K562 (cell line): ENCODE measurements around the gene UBE2H. TPM values are rescaled to one million over a fixed set of nuclear protein-coding genes. Genes with fewer than 3 reads are reported as not detected.
A peak's percentile ranks its signal among the peaks of the same experiment; 100 is the strongest.

Experiments
- ATAC-seq: fragments of 200-7000 bp; cut with Tn5 transposase; 3 replicates; pipeline ENCODE4 v1.9.1; 2020; ENCODE audit warnings: moderate library complexity
- BruUV-seq: library from RNA; stranded (reverse); fragments of 400-500 nt; replicated peaks from 2 replicates; lab custom pipeline; 2021; lab: Mats Ljungman, UMichigan
- CTCF ChIA-PET: fragments of 300-600 bp; formaldehyde crosslinking; extraction: SDS; loops from one replicate; lab custom pipeline; 2021; ENCODE audit warnings: low intra/inter-chr PET ratio; lab: Yijun Ruan, JAX
- POLR2A ChIA-PET: fragments of 300-600, 350-650 bp; sonication (Branson Sonifier 250); formaldehyde crosslinking; extraction: SDS; loops from one replicate; lab custom pipeline; 2021; ENCODE audit warnings: antibody characterized with exemption, inconsistent platforms; lab: Yijun Ruan, JAX
- DNase-seq, 4 experiments: peaks; one replicate each; pipeline versions ENCODE4 v3.0.0 to v3.0.0-alpha.2; 2011 to 2018; ENCODE audit warnings: low spot score in 3 of 4, mixed read lengths in 3 of 4; ENCODE audit errors: extremely low read depth in 1 of 4
- FAIRE-seq: peaks from 2 replicates; lab custom pipeline; 2011; peaks lifted over from hg19 to GRCh38; lab: Jason Lieb, UNC
- H2AFZ ChIP-seq: 2 replicates; pipeline ENCODE4 v1.6.0; 2011; ENCODE audit warnings: low read depth, low read length, control low read depth, inconsistent platforms
- H3K27ac ChIP-seq: fragments of 200-600 bp; 3 replicates; pipeline ENCODE4 v1.8.0; 2011; ENCODE audit warnings: low read depth, mild to moderate bottlenecking, control low read depth, inconsistent platforms, low read length, moderate library complexity, mixed read lengths; ENCODE audit errors: extremely low read depth
- H3K27me3 ChIP-seq, 2 experiments: fragments of 300-600 bp in 1 of 2; 2 replicates in 1 of 2; 3 replicates in 1 of 2; pipeline versions ENCODE4 v1.6.0 to v1.8.0; 2011; ENCODE audit warnings: inconsistent platforms in 2 of 2, low read length in 2 of 2, mild to moderate bottlenecking in 1 of 2, mixed read lengths in 1 of 2, moderate library complexity in 1 of 2; ENCODE audit not compliant: control insufficient read depth in 2 of 2, insufficient read depth in 2 of 2
- H3K36me3 ChIP-seq: fragments of 300-600 bp; 3 replicates; pipeline ENCODE4 v1.8.0; 2011; ENCODE audit warnings: mild to moderate bottlenecking, low read length, inconsistent platforms; ENCODE audit not compliant: control insufficient read depth, insufficient read depth
- H3K4me1 ChIP-seq, 2 experiments: fragments of 200-600 bp in 1 of 2; replicated peaks in 1 of 2; 2 replicates in 1 of 2; 3 replicates in 1 of 2; pipeline versions ENCODE4 v1.5.1 to v1.8.0; 2011; ENCODE audit warnings: inconsistent platforms in 2 of 2, low read length in 2 of 2, mild to moderate bottlenecking in 1 of 2, mixed read lengths in 1 of 2, moderate library complexity in 1 of 2; ENCODE audit not compliant: control insufficient read depth in 2 of 2, insufficient read depth in 2 of 2
- H3K4me2 ChIP-seq: 2 replicates; pipeline ENCODE4 v1.6.1; 2011; ENCODE audit warnings: low read length, control low read depth, inconsistent platforms, mixed read lengths; ENCODE audit not compliant: insufficient read depth
- H3K4me3 ChIP-seq: fragments of 200-600 bp; sonication (generic), shearing (Covaris generic); 2 replicates; pipeline ENCODE4 v1.5.1; 2016; ENCODE audit warnings: control low read depth, inconsistent platforms
- H3K79me2 ChIP-seq: fragments of 200-600 bp; 3 replicates; pipeline ENCODE4 v1.8.0; 2011; ENCODE audit warnings: low read length, inconsistent platforms; ENCODE audit not compliant: control insufficient read depth, insufficient read depth
- H3K9ac ChIP-seq, 2 experiments: 2 replicates each; pipeline versions ENCODE4 v1.6.0 to v1.6.1; 2011; ENCODE audit warnings: low read depth in 2 of 2, low read length in 2 of 2, control low read depth in 1 of 2, inconsistent platforms in 1 of 2, mild to moderate bottlenecking in 1 of 2, mixed read lengths in 1 of 2; ENCODE audit not compliant: insufficient read depth in 1 of 2
- H3K9me1 ChIP-seq: one replicate; pipeline ENCODE4 v1.6.0; 2011; ENCODE audit warnings: inconsistent platforms, mild to moderate bottlenecking, low read length, moderate library complexity; ENCODE audit not compliant: control insufficient read depth, insufficient read depth
- H3K9me3 ChIP-seq: replicated peaks from 2 replicates; pipeline ENCODE4 v1.5.1; 2011; ENCODE audit warnings: low read depth, low read length, inconsistent platforms; ENCODE audit not compliant: control insufficient read depth, insufficient read depth
- H4K20me1 ChIP-seq: replicated peaks from 2 replicates; pipeline ENCODE4 v1.6.1; 2011; ENCODE audit warnings: low read length, inconsistent platforms, mixed read lengths; ENCODE audit not compliant: control insufficient read depth, insufficient read depth
- KDM1A ChIP-seq, 2 experiments: fragments of 450-650 bp; IDR thresholded peaks; 2 replicates each; pipeline ENCODE4 v1.6.1; 2016; ENCODE audit warnings: mild to moderate bottlenecking in 2 of 2
- PCBP1 ChIP-seq: fragments of 200-400 bp; formaldehyde crosslinking; IDR thresholded peaks from 2 replicates; pipeline ENCODE4 v1.6.1; 2018; ENCODE audit warnings: mild to moderate bottlenecking, low read depth, low read length; ENCODE audit not compliant: poor library complexity, severe bottlenecking
- POLR2H ChIP-seq: IDR thresholded peaks from 2 replicates; pipeline ENCODE4 v1.6.1; 2016; ENCODE audit warnings: missing genetic modification characterization, low read depth, mild to moderate bottlenecking, control low read depth, missing compliant biosample characterization, moderate library complexity
- TARDBP ChIP-seq: fragments of 450-650 bp; IDR thresholded peaks from 2 replicates; pipeline ENCODE4 v1.6.1; 2016
- ZNF232 ChIP-seq: sonication (generic); formaldehyde crosslinking; IDR thresholded peaks from 2 replicates; pipeline ENCODE4 v1.8.0; 2022; ENCODE audit warnings: mild to moderate bottlenecking, missing genetic modification reagents
- ZNF77 ChIP-seq: fragments of 250-450 bp; sonication (Bioruptor Pico); IDR thresholded peaks from 2 replicates; pipeline ENCODE4 v1.5.0; 2020
- WGBS: fragments of 100-300 bp; shearing (Covaris generic); methylation state at CpG from one replicate; pipeline ENCODE4 v1.1.6; 2016; ENCODE audit warnings: low coverage, mixed read lengths; ENCODE audit not compliant: insufficient coverage; ENCODE audit errors: missing lambda C conversion rate; 5-methylcytosine and 5-hydroxymethylcytosine counted together
- in situ Hi-C: fragments of 300-500 bp; cut with MboI; formaldehyde crosslinking; loops from 4 replicates; pipeline ENCODE4 v1.15.0; 2018; ENCODE audit warnings: inconsistent platforms, mixed read lengths
- intact Hi-C: fragments of 100-400 bp; cut with micrococcal nuclease; formaldehyde crosslinking; loops from 2 replicates; pipeline ENCODE4 v1.14.2; 2022
- polyA plus RNA-seq, 8 experiments: library from polyadenylated mRNA; depleted of rRNA in 4 of 8; stranded (reverse) in 5 of 8; unstranded in 3 of 8; fragments of >200 nt; fragmentation: Nextera tagmentation in 2 of 8; fragmentation: Illumina TruSeq in 1 of 8; extraction: Ambion mirVana in 2 of 8; extraction: Trizol in 1 of 8; gene quantifications; 2 replicates each; pipeline versions ENCODE4 v1.2.1 to v1.2.3, GENCODE V29; 2011 to 2014; ENCODE audit warnings: inconsistent platforms in 1 of 8, missing spikeins in 1 of 8
- total RNA-seq, 7 experiments: library from RNA; depleted of rRNA in 6 of 7; stranded (reverse); fragments of >200 nt in 6 of 7; fragmentation: Illumina TruSeq in 2 of 7; extraction: Trizol in 2 of 7; gene quantifications; 2 replicates each; pipeline versions ENCODE4 v1.2.1 to v1.2.3, GENCODE V29; 2011 to 2021; ENCODE audit warnings: low replicate concordance in 1 of 7
- TF ChIP-seq, protein P1 (sequence below), 3 experiments: IDR thresholded peaks in 2 of 3; conservative IDR thresholded peaks in 1 of 3; 2 replicates each; pipeline ENCODE4 v1.5.1; 2011 to 2012; ENCODE audit warnings: low read length in 3 of 3, mild to moderate bottlenecking in 3 of 3, control low read depth in 2 of 3, improper control_type of control experiment in 1 of 3, inconsistent platforms in 1 of 3, low read depth in 1 of 3, mixed read lengths in 1 of 3, moderate library complexity in 1 of 3; ENCODE audit not compliant: insufficient read depth in 2 of 3
- TF ChIP-seq, protein P2 (sequence below): fragments of 450-650 bp; IDR thresholded peaks from 2 replicates; pipeline ENCODE4 v1.6.1; 2018; ENCODE audit warnings: mild to moderate bottlenecking, low read depth; ENCODE audit not compliant: partially characterized antibody

UBE2H gene
- total and polyA plus RNA-seq, 9 of the 15 experiments (the other 6 are each of a cell fraction or from before 2014, with no cell fraction given) = 6.3 to 33.0 (median 13.3) TPM

DNA sequence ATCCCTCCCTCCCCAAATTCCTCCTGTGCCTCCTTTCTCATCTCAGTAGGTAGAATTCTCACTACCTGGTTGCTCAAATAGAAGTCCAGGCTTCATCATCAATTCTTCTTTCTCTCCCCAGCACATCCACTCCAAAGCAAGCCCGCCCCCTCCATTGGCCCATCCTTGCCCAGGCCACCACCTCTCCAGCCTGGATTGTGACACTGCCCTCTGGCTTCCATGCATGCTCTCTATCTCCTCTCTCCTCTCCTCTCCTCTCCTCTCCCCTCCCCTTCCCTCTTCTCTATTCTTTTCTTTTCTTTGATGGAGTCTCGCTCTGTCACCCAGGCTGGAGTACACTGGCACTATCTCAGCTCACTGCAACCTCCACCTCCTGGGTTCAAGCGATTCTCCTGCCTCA, 144.9 kb downstream of the UBE2H start:
- 77% methylated on average over 3 of the region's 3 CpGs for WGBS
- CTCF ChIA-PET = no interaction called here

More for the DNA sequence above, 144.9 kb downstream of the UBE2H start:
- Histone ChIP-seq H3K27ac (no peak overlapping the region), H2AFZ (no peak overlapping the region), H3K9me1 (no peaks in the 10 kb centered on the region), H3K4me2 (no peak overlapping the region), H3K36me3 (no peaks in the 10 kb centered on the region), H3K9ac (no peak overlapping the region), H4K20me1 (no peaks in the 10 kb centered on the region), H3K9me3 (no peaks in the 10 kb centered on the region), H3K27me3 (no peaks in the 10 kb centered on the region), H3K79me2 (no peaks in the 10 kb centered on the region), H3K4me1 (peaks cover 4 to 17% of the 10 kb centered on the region in 2 experiments; a peak in 3 of 5 replicates), H3K4me3 (no peak overlapping the region)
- in situ Hi-C loops = no loop called here
- BruUV-seq = no TSS peak
- TF ChIP-seq ZNF77 (CRISPR knock-in tag) = no peak
- no peak for TF ChIP-seq TARDBP
- TF ChIP-seq, protein P1, sequence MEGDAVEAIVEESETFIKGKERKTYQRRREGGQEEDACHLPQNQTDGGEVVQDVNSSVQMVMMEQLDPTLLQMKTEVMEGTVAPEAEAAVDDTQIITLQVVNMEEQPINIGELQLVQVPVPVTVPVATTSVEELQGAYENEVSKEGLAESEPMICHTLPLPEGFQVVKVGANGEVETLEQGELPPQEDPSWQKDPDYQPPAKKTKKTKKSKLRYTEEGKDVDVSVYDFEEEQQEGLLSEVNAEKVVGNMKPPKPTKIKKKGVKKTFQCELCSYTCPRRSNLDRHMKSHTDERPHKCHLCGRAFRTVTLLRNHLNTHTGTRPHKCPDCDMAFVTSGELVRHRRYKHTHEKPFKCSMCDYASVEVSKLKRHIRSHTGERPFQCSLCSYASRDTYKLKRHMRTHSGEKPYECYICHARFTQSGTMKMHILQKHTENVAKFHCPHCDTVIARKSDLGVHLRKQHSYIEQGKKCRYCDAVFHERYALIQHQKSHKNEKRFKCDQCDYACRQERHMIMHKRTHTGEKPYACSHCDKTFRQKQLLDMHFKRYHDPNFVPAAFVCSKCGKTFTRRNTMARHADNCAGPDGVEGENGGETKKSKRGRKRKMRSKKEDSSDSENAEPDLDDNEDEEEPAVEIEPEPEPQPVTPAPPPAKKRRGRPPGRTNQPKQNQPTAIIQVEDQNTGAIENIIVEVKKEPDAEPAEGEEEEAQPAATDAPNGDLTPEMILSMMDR (IDR thresholded peaks at IDR 0.05 in 2 of 3, conservative IDR thresholded peaks at IDR 0.05 in 1 of 3; ENCODE audit: insufficient read depth in 2 of 3, low read depth in 1 of 3, low read length in 3 of 3) = peak in 1 of 3 experiments; percentile 15; a peak in 1 of 6 replicates
- TF ChIP-seq, protein P2, sequence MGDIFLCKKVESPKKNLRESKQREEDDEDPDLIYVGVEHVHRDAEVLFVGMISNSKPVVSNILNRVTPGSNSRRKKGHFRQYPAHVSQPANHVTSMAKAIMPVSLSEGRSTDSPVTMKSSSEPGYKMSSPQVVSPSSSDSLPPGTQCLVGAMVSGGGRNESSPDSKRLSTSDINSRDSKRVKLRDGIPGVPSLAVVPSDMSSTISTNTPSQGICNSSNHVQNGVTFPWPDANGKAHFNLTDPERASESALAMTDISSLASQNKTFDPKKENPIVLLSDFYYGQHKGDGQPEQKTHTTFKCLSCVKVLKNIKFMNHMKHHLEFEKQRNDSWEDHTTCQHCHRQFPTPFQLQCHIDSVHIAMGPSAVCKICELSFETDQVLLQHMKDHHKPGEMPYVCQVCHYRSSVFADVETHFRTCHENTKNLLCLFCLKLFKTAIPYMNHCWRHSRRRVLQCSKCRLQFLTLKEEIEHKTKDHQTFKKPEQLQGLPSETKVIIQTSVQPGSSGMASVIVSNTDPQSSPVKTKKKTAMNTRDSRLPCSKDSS = no peak
- peak in 1 of 2 experiments; percentile 84; a peak in 1 of 4 replicates for TF ChIP-seq KDM1A (IDR thresholded peaks at IDR 0.05)
- TF ChIP-seq PCBP1 = peak; percentile 45
- no peak for TF ChIP-seq POLR2H (tag)
- no peak for TF ChIP-seq ZNF232
- intact Hi-C loops = no loop called here
- FAIRE-seq (no peak), ATAC-seq (peak; percentile 60; the same call in 2 of the 3 replicates), DNase-seq (peak in 2 of 4 experiments; percentile 27 to 38)
- POLR2A ChIA-PET = interaction anchor here (1.2 kb wide), 1 partner anchor 12 kb away, joined by 3 read pairs; no protein-coding TSS in a partner anchor
